ENCODE data around the gene KCNQ1.

KCNQ1 gene

GRCh38 chr11:2805388-2806056 lies 360.7 kb downstream of the KCNQ1 start:
- DNase-seq = no peak

GRCh38 chr11:2806351-2807024 lies 361.7 kb downstream of the KCNQ1 start:
- DNase-seq = peak; percentile 10

GRCh38 chr11:2807025-2807681 lies 362.3 kb downstream of the KCNQ1 start:
- DNase-seq = peak; percentile 13

GRCh38 chr11:2807801-2808241 lies 363.0 kb downstream of the KCNQ1 start:
- DNase-seq = peak; percentile 10

GRCh38 chr11:2808850-2809846 lies 364.3 kb downstream of the KCNQ1 start:
- DNase-seq = peak; percentile 20

GRCh38 chr11:2809854-2810253 lies 365.0 kb downstream of the KCNQ1 start:
- no peak for DNase-seq

- DNase-seq = no peak
These were observed 365.8 kb downstream of the KCNQ1 start for GRCh38 chr11:2810411-2811205.

GRCh38 chr11:2811206-2812091 lies 366.6 kb downstream of the KCNQ1 start:
- DNase-seq = no peak

- no peak for DNase-seq
These were observed 367.7 kb downstream of the KCNQ1 start for GRCh38 chr11:2812371-2812991.

GRCh38 chr11:2813141-2813908 lies 368.5 kb downstream of the KCNQ1 start:
- no peak for DNase-seq

- no peak for DNase-seq
These were observed 369.2 kb downstream of the KCNQ1 start for GRCh38 chr11:2813968-2814367.

- DNase-seq = no peak
These were observed 369.9 kb downstream of the KCNQ1 start for GRCh38 chr11:2814751-2815150.

- no peak for DNase-seq
These were observed 371.1 kb downstream of the KCNQ1 start for GRCh38 chr11:2815762-2816496.

GRCh38 chr11:2816523-2816922 lies 371.7 kb downstream of the KCNQ1 start:
- no peak for DNase-seq

- no peak for DNase-seq
These were observed 372.2 kb downstream of the KCNQ1 start for GRCh38 chr11:2816941-2817421.

GRCh38 chr11:2817431-2817830 lies 372.6 kb downstream of the KCNQ1 start:
- DNase-seq = no peak

GRCh38 chr11:2818021-2818420 lies 373.2 kb downstream of the KCNQ1 start:
- DNase-seq = no peak

GRCh38 chr11:2818503-2818902 lies 373.7 kb downstream of the KCNQ1 start:
- no peak for DNase-seq

- no peak for DNase-seq
These were observed 374.5 kb downstream of the KCNQ1 start for GRCh38 chr11:2819316-2819715.

All from activated CD8-positive, alpha-beta memory T cell treated with anti-CD3 and anti-CD28 coated beads, Interleukin-2, amount 50 U/mL, for 4 hours (primary cell).